COLO668 (cell line): Measurements from ENCODE around the gene ABLIM2.

Experiments used
- DNase-seq: peaks from one replicate; lab custom pipeline; 2025; ENCODE audit not compliant: unreplicated experiment; lab: John Stamatoyannopoulos, UW

Gene ABLIM2

GRCh38 chr4:7989654-7990053 lies 169.0 kb downstream of the ABLIM2 start:
- DNase-seq, result no peak

DNA sequence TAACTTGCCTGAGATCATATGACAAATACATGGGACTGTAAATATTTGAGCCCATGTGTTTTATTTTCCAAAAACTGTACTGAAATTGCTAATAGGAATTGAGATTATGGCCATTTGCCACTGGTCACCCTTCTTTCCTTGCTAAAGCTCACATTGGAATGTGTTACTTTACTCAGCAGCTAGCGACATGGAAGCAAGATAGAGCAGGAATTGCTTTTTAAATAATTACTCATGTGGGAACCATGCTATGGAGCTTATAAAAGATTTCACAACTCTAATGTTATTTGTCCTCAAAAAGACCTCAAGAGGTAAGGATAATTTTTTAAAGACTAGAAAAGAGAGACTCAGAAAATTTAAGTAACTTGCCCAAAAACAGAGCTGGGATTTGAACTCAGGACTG lies 170.2 kb downstream of the ABLIM2 start:
- DNase-seq, result no peak

DNA sequence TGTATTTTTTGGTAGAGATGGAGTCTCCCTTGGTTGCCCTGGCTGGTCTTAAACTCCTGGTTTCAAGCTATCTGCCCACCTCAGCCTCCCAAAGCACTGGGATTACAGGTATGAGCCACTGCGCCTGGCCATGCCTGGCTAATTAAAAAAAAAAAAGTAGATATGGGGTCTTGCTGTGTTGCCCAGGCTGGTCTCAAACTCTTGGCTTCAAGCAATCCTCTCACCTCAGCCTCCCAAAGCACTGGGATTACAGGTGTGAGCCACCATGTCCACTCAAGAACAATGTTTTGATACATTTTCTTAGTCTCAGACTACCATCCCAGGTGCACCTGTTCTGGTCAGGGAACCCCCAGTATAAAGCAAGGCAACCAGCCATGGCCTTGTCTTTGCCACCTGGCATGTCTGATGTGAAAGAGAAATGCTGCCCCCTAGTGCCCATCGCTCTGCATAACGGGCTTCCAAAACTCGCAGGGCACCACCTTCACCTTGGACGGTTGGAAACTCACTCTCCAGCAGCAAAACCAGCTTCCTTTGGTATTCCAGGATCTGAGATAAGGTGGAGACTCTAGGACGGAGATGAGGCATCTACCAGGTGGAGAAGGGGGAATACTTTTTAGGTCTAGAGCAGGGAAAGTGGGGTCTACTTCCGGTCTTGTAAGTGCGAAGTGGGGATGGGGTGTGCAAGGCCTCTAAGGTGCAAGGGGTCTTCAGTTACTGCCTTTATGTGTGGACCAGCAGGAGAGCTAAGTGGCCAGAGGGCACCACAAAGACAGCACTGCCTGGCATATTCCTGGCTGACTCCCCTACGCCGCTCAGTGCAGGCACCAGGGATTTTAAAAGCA lies 171.2 kb downstream of the ABLIM2 start:
- DNase-seq, result peak; percentile 73

DNA sequence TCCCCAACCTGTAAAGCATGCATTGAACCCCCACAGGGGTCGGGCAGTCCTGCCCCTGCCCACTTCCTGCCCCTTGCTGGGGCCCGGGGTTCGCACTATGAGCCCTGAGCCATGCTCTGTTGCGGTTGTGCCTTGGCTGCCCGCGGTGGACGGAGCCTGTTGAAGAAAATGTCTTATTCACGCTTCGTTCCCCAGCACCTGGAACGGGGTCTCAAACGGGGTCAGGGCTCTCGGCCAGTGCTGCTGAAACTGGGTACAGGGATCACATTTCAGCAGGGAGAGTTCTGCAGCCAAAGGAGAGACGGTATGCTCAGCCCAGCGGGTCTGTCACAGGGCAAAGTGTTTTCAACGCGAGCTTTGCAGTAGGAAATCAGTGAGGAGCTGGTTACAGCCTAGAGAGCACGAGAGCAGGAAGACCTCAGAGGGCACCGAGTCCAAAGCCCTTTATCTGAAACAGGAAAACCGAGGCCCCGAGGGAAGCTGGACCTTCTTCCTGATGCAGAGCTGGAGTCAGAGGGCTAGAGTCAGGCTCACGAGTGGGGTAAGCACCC lies 172.6 kb downstream of the ABLIM2 start:
- DNase-seq, result no peak

DNA sequence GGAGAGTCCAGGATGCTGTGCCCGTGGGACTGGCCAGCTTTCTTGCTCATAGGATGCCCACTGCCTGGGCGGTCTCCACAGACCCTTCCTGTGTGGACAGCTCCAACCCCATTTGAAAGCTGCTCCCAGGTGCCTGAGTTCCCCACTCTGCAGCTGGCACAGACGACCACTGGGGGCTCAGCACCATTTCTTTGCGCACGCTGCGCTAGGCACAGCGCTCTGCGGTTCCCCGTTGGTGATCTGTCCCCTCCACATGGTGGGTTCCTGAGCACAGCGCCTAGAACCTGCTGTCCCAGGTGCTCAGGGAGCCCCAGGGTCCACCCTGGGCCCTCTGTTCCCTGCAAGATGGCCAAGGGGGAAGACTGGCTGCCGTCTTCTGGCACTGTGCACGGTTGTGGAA lies 173.5 kb downstream of the ABLIM2 start:
- no peak for DNase-seq

DNA sequence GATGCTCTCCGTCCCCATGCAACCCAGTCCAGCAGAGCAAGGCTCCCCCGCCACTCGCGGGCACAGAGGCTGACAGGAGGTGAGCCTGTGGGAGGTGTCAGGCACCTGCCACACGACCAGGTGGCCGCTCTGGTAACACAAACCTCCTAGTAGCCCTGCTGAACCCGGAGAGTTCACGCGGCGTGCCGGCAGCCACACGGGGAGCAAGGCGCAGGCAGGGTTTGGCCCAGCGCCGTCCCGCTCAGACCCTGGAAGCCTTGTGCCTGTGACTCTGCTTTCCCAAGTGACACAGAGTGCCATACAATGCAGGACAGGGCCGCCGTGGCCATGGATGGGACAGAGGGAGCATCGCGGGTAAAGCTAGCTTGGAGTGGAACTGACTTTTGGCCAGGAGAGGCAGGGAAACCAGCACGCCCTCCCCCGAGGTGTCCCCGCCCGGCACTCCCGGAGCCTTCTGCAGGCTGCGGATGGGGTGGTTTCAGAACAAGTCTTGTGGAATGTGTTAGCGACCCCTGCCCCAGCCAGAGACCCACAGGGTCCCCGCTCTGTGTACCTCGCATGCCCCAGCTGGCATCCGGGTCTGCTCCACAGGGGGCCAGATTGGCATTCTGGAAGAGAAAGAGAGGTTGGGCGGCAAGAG lies 174.2 kb downstream of the ABLIM2 start:
- peak; percentile 29 for DNase-seq

GRCh38 chr4:7983296-7983695 lies 175.3 kb downstream of the ABLIM2 start:
- no peak for DNase-seq

DNA sequence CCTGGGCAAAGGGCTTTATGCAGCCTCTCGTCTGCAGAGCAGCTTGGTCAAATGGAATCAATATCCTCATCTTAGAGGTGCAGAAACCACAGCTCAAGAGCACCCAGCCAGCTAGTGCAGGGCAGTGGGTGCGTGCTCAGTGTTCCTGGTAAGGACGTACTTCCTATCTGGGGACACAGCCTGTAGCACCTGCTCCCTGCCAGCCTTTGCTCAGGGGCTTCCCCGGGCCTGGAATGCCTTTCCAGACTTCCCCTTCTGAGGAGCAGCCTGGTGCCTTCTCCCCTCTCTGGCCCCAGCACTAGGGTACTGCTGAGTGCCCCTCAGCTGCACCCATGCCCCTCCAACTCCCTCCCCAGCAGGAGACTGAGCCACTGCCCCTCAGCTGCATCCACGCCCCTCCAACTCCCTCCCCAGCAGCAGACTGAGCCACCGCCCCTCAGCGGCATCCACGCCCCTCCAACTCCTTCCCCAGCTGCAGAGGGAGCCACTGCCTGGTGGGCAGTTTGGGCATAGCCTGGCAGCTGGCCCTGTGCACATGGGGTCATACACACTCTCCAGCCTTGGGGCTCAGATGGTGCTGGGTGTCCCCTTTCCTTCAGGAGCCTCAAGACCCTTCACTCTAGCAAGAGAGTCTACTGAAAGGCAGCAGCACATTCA lies 176.7 kb downstream of the ABLIM2 start:
- peak; percentile 31 for DNase-seq

DNA sequence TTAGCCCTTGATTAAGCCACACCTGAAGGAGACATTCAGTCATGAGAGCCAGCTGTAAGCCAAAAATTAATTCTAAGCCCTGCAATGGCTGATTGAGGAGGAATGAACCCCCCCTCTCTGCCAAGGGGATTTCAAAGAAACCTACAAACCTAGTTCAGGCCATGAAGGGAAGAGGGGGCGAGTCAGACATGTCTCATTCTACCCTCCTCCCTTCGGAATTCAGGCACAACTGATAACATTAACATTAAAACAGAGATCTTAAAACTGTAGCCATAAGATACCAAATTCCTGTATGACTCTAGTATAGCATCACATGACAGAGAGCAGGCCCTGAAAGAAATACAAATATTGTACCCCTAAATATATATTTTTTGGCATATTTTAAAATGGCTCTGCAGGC lies 178.6 kb downstream of the ABLIM2 start:
- DNase-seq, result no peak

DNA sequence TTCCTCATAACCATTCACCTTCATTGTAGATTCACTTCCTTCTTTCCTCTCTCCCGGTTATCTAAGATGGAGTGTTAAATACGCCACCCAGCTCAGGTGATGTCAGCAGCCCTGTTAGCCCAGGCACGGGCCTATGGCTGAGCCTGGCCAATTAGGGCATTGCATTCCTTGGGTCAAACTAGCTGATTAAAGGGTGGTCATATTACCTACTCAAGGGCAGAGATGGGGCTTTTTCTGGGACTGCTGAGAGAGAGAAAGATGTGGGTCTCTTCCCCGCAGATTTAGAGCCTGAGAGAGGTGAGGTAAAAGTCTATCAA lies 179.0 kb downstream of the ABLIM2 start:
- no peak for DNase-seq

GRCh38 chr4:7978907-7979651 lies 179.5 kb downstream of the ABLIM2 start:
- no peak for DNase-seq

DNA sequence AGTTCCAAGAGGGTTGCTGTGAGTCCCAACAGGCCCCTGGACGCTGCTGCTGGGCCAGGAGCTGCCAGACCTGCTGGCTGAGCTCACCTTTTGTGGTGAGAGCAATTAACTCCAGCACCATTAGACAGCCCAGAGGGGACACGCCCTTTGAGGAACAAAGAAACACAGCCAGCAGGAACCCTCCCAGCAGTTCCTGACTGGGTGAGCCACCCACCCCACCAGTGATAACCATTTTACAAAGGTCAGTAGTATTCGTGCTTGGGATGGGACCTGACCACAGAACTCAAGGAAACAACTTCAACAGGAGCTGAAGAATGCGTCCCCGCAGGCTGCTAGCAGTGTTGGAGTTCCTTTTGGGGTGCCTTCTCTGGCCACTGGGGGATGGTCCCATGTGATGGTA lies 180.1 kb downstream of the ABLIM2 start:
- peak; percentile 77 for DNase-seq

DNA sequence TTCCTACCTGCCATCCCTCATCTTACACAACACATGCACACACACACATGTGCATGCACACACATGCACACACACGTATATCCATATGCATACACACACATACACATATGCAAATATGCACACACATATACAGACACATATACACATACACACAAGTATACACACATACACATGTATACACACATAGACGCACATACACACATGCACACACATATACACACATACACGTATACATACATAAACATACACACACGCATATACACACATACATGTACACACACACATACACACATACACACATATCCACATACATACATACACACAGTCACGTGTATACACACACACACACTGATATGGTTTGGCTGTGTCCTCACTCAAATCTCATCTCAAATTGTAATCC lies 182.0 kb downstream of the ABLIM2 start:
- no peak for DNase-seq

DNA sequence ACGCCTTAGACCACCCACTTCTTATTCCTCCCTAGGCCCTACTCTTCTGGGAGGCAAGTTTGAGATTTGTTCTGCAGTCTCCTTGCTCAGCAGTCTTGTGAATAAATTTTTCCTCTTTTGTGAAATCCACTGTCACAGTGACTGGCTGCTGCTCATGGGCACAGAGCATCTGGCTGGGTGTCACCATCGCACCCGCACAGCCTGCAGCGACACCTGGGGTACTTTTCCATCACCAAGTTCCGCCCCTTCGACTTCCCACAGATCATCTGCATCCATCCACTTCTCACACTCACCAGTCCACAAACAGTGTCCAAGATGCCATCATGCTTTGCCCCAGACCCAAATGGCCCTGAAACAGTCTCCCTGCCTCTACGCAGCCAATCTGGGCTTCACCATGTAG lies 182.6 kb downstream of the ABLIM2 start:
- DNase-seq, result no peak

DNA sequence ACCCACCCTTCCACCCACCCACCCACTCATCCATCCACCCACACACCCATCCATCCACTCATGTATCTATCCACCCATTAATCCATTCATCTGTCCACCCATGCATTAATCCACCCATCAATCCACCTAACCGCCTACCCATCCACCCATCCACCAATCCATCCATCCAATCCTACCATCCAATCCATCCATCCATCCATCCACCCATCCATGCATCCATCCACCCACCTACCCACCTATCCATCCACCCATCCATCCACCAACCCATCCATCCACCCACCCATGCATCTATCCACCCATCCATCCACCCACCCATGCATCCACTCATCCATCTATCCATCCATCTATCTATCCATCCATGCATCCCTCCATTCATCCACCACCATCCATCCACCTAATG lies 184.2 kb downstream of the ABLIM2 start:
- no peak for DNase-seq

DNA sequence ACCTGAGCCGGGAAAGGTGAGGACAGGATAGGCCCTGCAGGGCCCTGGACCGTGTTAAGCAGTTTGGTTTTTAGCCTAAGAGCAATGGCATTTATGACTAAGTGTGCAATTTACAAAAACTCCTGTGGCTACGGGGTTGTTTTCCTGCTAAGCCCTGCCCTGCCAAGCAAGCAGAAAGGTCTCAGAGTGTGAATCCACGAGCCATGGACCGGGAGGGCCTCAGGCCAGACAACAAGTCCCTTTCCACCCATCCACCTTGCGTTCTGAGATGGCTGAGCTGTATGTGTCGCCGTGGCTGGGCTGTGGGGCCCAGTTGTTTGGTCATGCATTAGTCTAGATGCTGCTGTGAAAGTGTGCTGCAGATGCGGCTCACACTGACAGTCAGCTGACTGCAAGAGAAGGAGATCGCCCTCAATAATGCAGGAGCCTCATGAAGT lies 185.1 kb downstream of the ABLIM2 start:
- no peak for DNase-seq

DNA sequence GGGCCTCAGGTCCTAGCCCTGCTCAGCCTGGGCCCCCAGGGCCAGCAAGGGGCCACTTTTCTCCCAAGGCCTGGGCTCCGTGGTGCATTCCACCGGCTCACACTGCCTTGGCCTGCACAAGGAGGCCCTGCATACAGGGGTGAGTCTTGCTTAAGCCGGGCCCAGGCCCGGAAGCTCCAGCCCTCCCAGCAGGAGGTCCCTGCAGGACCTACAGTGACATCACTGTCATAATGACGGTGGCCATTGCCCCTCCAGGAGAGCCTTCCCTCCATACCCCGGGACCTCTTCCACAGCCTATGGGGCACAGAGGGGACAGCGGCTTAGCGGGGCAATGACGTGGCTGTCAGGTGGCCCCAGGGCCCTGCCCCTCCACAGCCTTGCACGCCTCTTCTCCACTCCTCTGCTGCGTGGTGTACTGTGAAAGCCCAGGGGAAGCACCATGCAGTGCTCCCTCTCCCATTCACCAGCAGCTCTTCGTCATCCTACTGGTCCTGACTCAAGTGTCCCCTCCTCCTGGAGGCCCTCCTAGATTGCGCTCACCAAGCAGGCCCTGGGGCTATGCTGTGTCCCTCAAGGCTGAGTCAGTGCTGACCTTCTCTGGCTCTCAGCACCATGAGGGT lies 186.6 kb downstream of the ABLIM2 start:
- no peak for DNase-seq

GRCh38 chr4:7971159-7971631 lies 187.4 kb downstream of the ABLIM2 start:
- DNase-seq, result no peak

- no peak for DNase-seq
Measured at GRCh38 chr4:7970361-7970946, 188.2 kb downstream of the ABLIM2 start.

GRCh38 chr4:7968262-7968896 lies 190.2 kb downstream of the ABLIM2 start:
- DNase-seq, result no peak
